ENCODE results near the gene SIRPA.

- TF ChIP-seq EZH2 (IDR thresholded peaks at IDR 0.05): no peak
- no peak for TF ChIP-seq POLR2AphosphoS5 (IDR thresholded peaks at IDR 0.05; ENCODE audit: borderline replicate concordance, low read depth, low read length)
Measured at GRCh38 chr20:1922786-1923185, 27.6 kb downstream of the SIRPA start.
